HepG2 (cell line): ENCODE data around the gene CDH22. TPM values are rescaled to one million over a fixed set of nuclear protein-coding genes. Genes with fewer than 3 reads are reported as not detected.

Experiments used
- ATAC-seq: fragments of 200-7000 bp; cut with Tn5 transposase; 3 replicates; pipeline ENCODE4 v1.9.1; 2020; ENCODE audit warnings: mild to moderate bottlenecking, moderate library complexity
- BruUV-seq: library from RNA; stranded (reverse); fragments of 400-500 nt; replicated peaks from 2 replicates; lab custom pipeline; 2021; lab: Mats Ljungman, UMichigan
- CTCF ChIA-PET: fragments of 300-600 bp; formaldehyde crosslinking; extraction: SDS; loops from one replicate; lab custom pipeline; 2021; ENCODE audit warnings: low total read pairs, inconsistent platforms, low intra/inter-chr PET ratio; lab: Yijun Ruan, JAX
- POLR2A ChIA-PET: fragments of 350-600 bp; sonication (Branson Sonifier 250); formaldehyde crosslinking; loops from one replicate; lab custom pipeline; 2020; ENCODE audit warnings: antibody characterized with exemption, inconsistent platforms; lab: Yijun Ruan, JAX
- DNase-seq: peaks from one replicate; pipeline ENCODE4 v3.0.0-alpha.2; 2015; ENCODE audit warnings: low spot score
- FAIRE-seq: peaks from 3 replicates; lab custom pipeline; 2011; peaks lifted over from hg19 to GRCh38; lab: Jason Lieb, UNC
- H2AFZ ChIP-seq: one replicate; pipeline ENCODE4 v1.6.1; 2011; ENCODE audit warnings: low read length, inconsistent platforms
- H3K27ac ChIP-seq: fragments of 300-600 bp; 3 replicates; pipeline ENCODE4 v1.8.0; 2011; ENCODE audit warnings: mixed run types, mild to moderate bottlenecking, mixed read lengths, low read length, inconsistent platforms; ENCODE audit not compliant: insufficient read depth; ENCODE audit errors: extremely low read length
- H3K27me3 ChIP-seq, 2 experiments: fragments of 200-600 bp in 1 of 2; 2 replicates in 1 of 2; 3 replicates in 1 of 2; pipeline versions ENCODE4 v1.6.0 to v1.8.0; 2011; ENCODE audit warnings: low read length in 2 of 2, mild to moderate bottlenecking in 2 of 2, moderate library complexity in 2 of 2, inconsistent platforms in 1 of 2; ENCODE audit not compliant: insufficient read depth in 2 of 2, control insufficient read depth in 1 of 2
- H3K36me3 ChIP-seq, 2 experiments: fragments of 200-600 bp in 1 of 2; replicated peaks in 1 of 2; 2 replicates in 1 of 2; 3 replicates in 1 of 2; pipeline versions ENCODE4 v1.5.1 to v1.8.0; 2011; ENCODE audit warnings: low read length in 2 of 2, inconsistent platforms in 1 of 2; ENCODE audit not compliant: insufficient read depth in 2 of 2, control insufficient read depth in 1 of 2
- H3K4me1 ChIP-seq: 2 replicates; pipeline ENCODE4 v1.5.1; 2012; ENCODE audit warnings: low read length, inconsistent platforms; ENCODE audit not compliant: insufficient read depth
- H3K4me2 ChIP-seq: 2 replicates; pipeline ENCODE4 v1.6.0; 2011; ENCODE audit warnings: low read depth, low read length, inconsistent platforms
- H3K4me3 ChIP-seq, 3 experiments: fragments of 200-600 bp in 1 of 3; sonication (generic), shearing (Covaris generic) in 1 of 3; replicated peaks in 1 of 3; 2 replicates each; pipeline ENCODE4 v1.5.1; 2011 to 2016; ENCODE audit warnings: low read length in 3 of 3, inconsistent platforms in 2 of 3, low read depth in 2 of 3, mild to moderate bottlenecking in 2 of 3, control low read depth in 1 of 3, mixed read lengths in 1 of 3; ENCODE audit not compliant: insufficient read depth in 1 of 3
- H3K79me2 ChIP-seq: one replicate; pipeline ENCODE4 v1.6.1; 2011; ENCODE audit warnings: low read length, inconsistent platforms; ENCODE audit not compliant: insufficient read depth
- H3K9ac ChIP-seq: 2 replicates; pipeline ENCODE4 v1.6.0; 2011; ENCODE audit warnings: mild to moderate bottlenecking, low read depth, low read length, inconsistent platforms; ENCODE audit not compliant: insufficient read depth
- H3K9me3 ChIP-seq: 2 replicates; pipeline ENCODE4 v1.5.1; 2012; ENCODE audit warnings: mild to moderate bottlenecking, low read length
- H4K20me1 ChIP-seq: 2 replicates; pipeline ENCODE4 v1.6.0; 2011; ENCODE audit warnings: inconsistent platforms, mild to moderate bottlenecking, low read length, moderate library complexity; ENCODE audit not compliant: insufficient read depth
- HNRNPLL ChIP-seq: fragments of 200-400 bp; formaldehyde crosslinking; IDR thresholded peaks from 2 replicates; pipeline ENCODE4 v1.6.1; 2017; ENCODE audit warnings: mild to moderate bottlenecking, low read depth, low read length; ENCODE audit not compliant: poor library complexity, severe bottlenecking
- RFXAP ChIP-seq: sonication (generic); formaldehyde crosslinking; IDR thresholded peaks from 2 replicates; pipeline ENCODE4 v1.4.0; 2020; ENCODE audit warnings: missing genetic modification reagents, borderline replicate concordance
- ZNF3 ChIP-seq: IDR thresholded peaks from 2 replicates; pipeline ENCODE4 v1.7.0; 2017; ENCODE audit warnings: inconsistent platforms
- ZNF33A ChIP-seq: sonication (generic); formaldehyde crosslinking; IDR thresholded peaks from 2 replicates; pipeline ENCODE4 v1.5.1; 2020; ENCODE audit warnings: missing genetic modification reagents, mild to moderate bottlenecking, moderate library complexity, borderline replicate concordance
- ZNF629 ChIP-seq: sonication (generic); formaldehyde crosslinking; conservative IDR thresholded peaks from 2 replicates; pipeline ENCODE4 v1.5.0; 2020; ENCODE audit warnings: missing genetic modification reagents
- ZNF768 ChIP-seq: sonication (generic); formaldehyde crosslinking; IDR thresholded peaks from 2 replicates; pipeline ENCODE4 v1.4.0; 2020; ENCODE audit warnings: missing genetic modification reagents
- WGBS: methylation state at CpG from one replicate; pipeline ENCODE4 v1.1.6; 2017; ENCODE audit warnings: low lambda C conversion rate; 5-methylcytosine and 5-hydroxymethylcytosine counted together
- in situ Hi-C: cut with HindIII; loops from 2 replicates; pipeline ENCODE4 v1.10.0; 2017; ENCODE audit warnings: low pct_unique_long_range_greater_than_20kb; ENCODE audit not compliant: extremely low pct_ligation_motif_present
- intact Hi-C: fragments of 100-400 bp; cut with micrococcal nuclease; formaldehyde crosslinking; loops from one replicate; pipeline ENCODE4 v1.10.0; 2022; ENCODE audit not compliant: unreplicated experiment
- polyA plus RNA-seq, 8 experiments: library from polyadenylated mRNA; depleted of rRNA in 3 of 8; stranded (reverse) in 7 of 8; unstranded in 1 of 8; fragments of >200 nt; fragmentation: Illumina TruSeq in 4 of 8; extraction: Trizol in 4 of 8; gene quantifications; 2 replicates each; pipeline versions ENCODE4 v1.2.1 to v1.2.3, GENCODE V29; 2011 to 2016; ENCODE audit warnings: low read depth in 4 of 8, missing spikeins in 1 of 8, mixed read lengths in 1 of 8; ENCODE audit not compliant: insufficient read depth in 1 of 8
- total RNA-seq, 5 experiments: library from RNA; depleted of rRNA; stranded (reverse); fragments of >200 nt; fragmentation: Illumina TruSeq; extraction: Trizol; gene quantifications; 2 replicates each; pipeline ENCODE4 v1.2.3, GENCODE V29; 2016; ENCODE audit warnings: low read depth in 1 of 5

CDH22 gene
- total and polyA plus RNA-seq, 2 of the 13 experiments (the other 11 are each of a cell fraction or from before 2014, with no cell fraction given): not detected

- no peak overlapping the region for H3K27ac ChIP-seq
- peaks cover 14 to 85% of the 10 kb centered on the region in 2 experiments; a peak in 4 of 5 replicates for H3K27me3 ChIP-seq
- intact Hi-C loops (no loop called here), in situ Hi-C loops (no loop called here)
- CTCF ChIA-PET: no interaction called here
- no peak for TF ChIP-seq ZNF3 (CRISPR knock-in tag)
- TF ChIP-seq ZNF629 (CRISPR knock-in tag): 0 out of 2 replicates have a peak, but pooled peaks have one; percentile 32
- FAIRE-seq: no peak
- no peak overlapping the region for H2AFZ ChIP-seq
- H3K79me2 ChIP-seq: no peaks in the 10 kb centered on the region
- H3K4me2 ChIP-seq: no peak overlapping the region
- DNase-seq: no peak
- H4K20me1 ChIP-seq: no peaks in the 10 kb centered on the region; the same call in 1 of the 2 replicates
- no peaks in the 10 kb centered on the region for H3K9me3 ChIP-seq
- H3K4me1 ChIP-seq: no peaks in the 10 kb centered on the region
- no peak for ATAC-seq
- POLR2A ChIA-PET: no interaction called here
- WGBS: 8% methylated on average over 11 of the region's 11 CpGs
- H3K4me3 ChIP-seq: no peak overlapping the region
- no peak overlapping the region for H3K9ac ChIP-seq
- BruUV-seq: no TSS peak
- no peaks in the 10 kb centered on the region for H3K36me3 ChIP-seq
These were observed 105.4 kb downstream of the CDH22 start for GRCh38 chr20:46202766-46203509.

- H3K79me2 ChIP-seq: no peaks in the 10 kb centered on the region
- CTCF ChIA-PET: no interaction called here
- H3K4me1 ChIP-seq: no peaks in the 10 kb centered on the region
- ATAC-seq: no peak
- no peak overlapping the region for H2AFZ ChIP-seq
- TF ChIP-seq HNRNPLL: peak; percentile 33
- TF ChIP-seq RFXAP: no peak
- no peak for TF ChIP-seq ZNF33A
- TF ChIP-seq ZNF629 (CRISPR knock-in tag): peak; percentile 80
- TF ChIP-seq ZNF768 (CRISPR knock-in tag): peak; percentile 58; the same call in 1 of the 2 replicates
- intact Hi-C loops: no loop called here
- H3K9me3 ChIP-seq: no peaks in the 10 kb centered on the region
- POLR2A ChIA-PET: no interaction called here
- no peaks in the 10 kb centered on the region for H3K36me3 ChIP-seq
- H3K4me2 ChIP-seq: no peak overlapping the region
- no peak overlapping the region for H3K9ac ChIP-seq
- no peak for DNase-seq
- H3K4me3 ChIP-seq: no peak overlapping the region
- no peaks in the 10 kb centered on the region; the same call in 1 of the 2 replicates for H4K20me1 ChIP-seq
- H3K27me3 ChIP-seq: peaks cover 10 to 74% of the 10 kb centered on the region in 2 experiments; a peak in 4 of 5 replicates
- WGBS: 33% methylated on average over 51 of the region's 55 CpGs
- no peak for FAIRE-seq
- in situ Hi-C loops: no loop called here
- BruUV-seq: no TSS peak
- no peak overlapping the region for H3K27ac ChIP-seq
These were observed 107.4 kb downstream of the CDH22 start for GRCh38 chr20:46200582-46201570.
